Right atrium auricular region (tissue), 2 donors: ENCODE measurements around the gene STK16. TPM values are rescaled to one million over a fixed set of nuclear protein-coding genes. Genes with fewer than 3 reads are reported as not detected.

Experiments used
- DNase-seq: peaks from one replicate; pipeline ENCODE4 v3.0.0-alpha.2; 2019; ENCODE audit warnings: low spot score
- H3K27ac ChIP-seq, 2 donors: fragments of 200-600 bp; sonication (generic); 1 replicate in 1 of 2; 2 replicates in 1 of 2; pipeline ENCODE4 v1.5.1; 2016 to 2019
- H3K27me3 ChIP-seq, 2 donors: fragments of 200-600 bp; sonication (generic); one replicate each; pipeline versions ENCODE4 v1.5.1 to v1.6.0; 2017 to 2019
- H3K36me3 ChIP-seq: fragments of 200-600 bp; sonication (generic); one replicate; pipeline ENCODE4 v1.5.1; 2016
- H3K4me1 ChIP-seq, 2 donors: fragments of 200-600 bp; sonication (generic); one replicate each; pipeline versions ENCODE4 v1.5.1 to v1.6.0; 2017 to 2019
- H3K4me3 ChIP-seq, 2 donors: fragments of 200-600 bp; sonication (generic); 1 replicate in 1 of 2; 2 replicates in 1 of 2; pipeline ENCODE4 v1.5.1; 2017 to 2019; ENCODE audit warnings: mild to moderate bottlenecking in 1 of 2, moderate library complexity in 1 of 2
- H3K9me3 ChIP-seq, 2 donors: fragments of 200-600 bp; sonication (generic); one replicate each; pipeline ENCODE4 v1.5.1; 2019
- CTCF ChIP-seq, 2 donors: fragments of 200-600 bp; sonication (generic); IDR thresholded peaks; one replicate each; pipeline ENCODE4 v1.5.1; 2019; ENCODE audit warnings: antibody characterized with exemption in 2 of 2
- total RNA-seq, 2 donors: library from RNA; depleted of rRNA; stranded (reverse); fragments of >200 nt; gene quantifications; one replicate each; pipeline ENCODE4 v1.1.0, GENCODE V29; 2016

Gene STK16
- total RNA-seq, 2 donors from 2014 or later: 7.0 to 9.0 TPM

- H3K9me3 ChIP-seq: no peaks in the 10 kb centered on the region
- peaks cover 10% of the 10 kb centered on the region for H3K36me3 ChIP-seq
- peaks cover 0 to 21% of the 10 kb centered on the region in 2 donors for H3K4me1 ChIP-seq
- no peak overlapping the region for H3K27ac ChIP-seq
- no peak for DNase-seq
- no peak for TF ChIP-seq CTCF (IDR thresholded peaks at IDR 0.05)
- no peaks in the 10 kb centered on the region for H3K27me3 ChIP-seq
- H3K4me3 ChIP-seq: no peak overlapping the region
Measured at GRCh38 chr2:219204425-219205164, 40.7 kb upstream of the STK16 start.

- H3K4me1 ChIP-seq: peaks cover 0 to 21% of the 10 kb centered on the region in 2 donors
- H3K27me3 ChIP-seq: no peaks in the 10 kb centered on the region
- no peak for TF ChIP-seq CTCF (IDR thresholded peaks at IDR 0.05)
- peaks cover 10% of the 10 kb centered on the region for H3K36me3 ChIP-seq
- no peak for DNase-seq
- H3K9me3 ChIP-seq: no peaks in the 10 kb centered on the region
- H3K4me3 ChIP-seq: no peak overlapping the region
- no peak overlapping the region for H3K27ac ChIP-seq
Measured at GRCh38 chr2:219205165-219205538, 40.1 kb upstream of the STK16 start.

GRCh38 chr2:219205981-219206327, 39.3 kb upstream of the STK16 start:
- Histone ChIP-seq H3K4me1 (peaks cover 0 to 21% of the 10 kb centered on the region in 2 donors), H3K27ac (peak overlapping the region; percentile 95 to 98), H3K36me3 (peaks cover 10% of the 10 kb centered on the region), H3K9me3 (no peaks in the 10 kb centered on the region), H3K4me3 (peak overlapping the region; percentile 76 to 78), H3K27me3 (no peaks in the 10 kb centered on the region)
- DNase-seq: no peak
- TF ChIP-seq CTCF (IDR thresholded peaks at IDR 0.05): no peak

- no peaks in the 10 kb centered on the region for H3K9me3 ChIP-seq
- H3K4me1 ChIP-seq: peaks cover 0 to 21% of the 10 kb centered on the region in 2 donors
- peak within 1 kb of the TSS; percentile 95 to 98 for H3K27ac ChIP-seq
- peak; percentile 96 for DNase-seq
- H3K27me3 ChIP-seq: no peaks in the 10 kb centered on the region
- no peak for TF ChIP-seq CTCF (IDR thresholded peaks at IDR 0.05)
- peak within 1 kb of the TSS; percentile 76 to 78 for H3K4me3 ChIP-seq
- peaks cover 10% of the 10 kb centered on the region for H3K36me3 ChIP-seq
Measured at GRCh38 chr2:219206328-219207133, 38.7 kb upstream of the STK16 start, which contains the start of gene ZFAND2B. Gene ZFAND2B (plus strand): TSS chr2:219206782. CDS start chr2:219206988, 206 bp downstream.

GRCh38 chr2:219207134-219207883, 38.0 kb upstream of the STK16 start:
- no peak for DNase-seq
- peak overlapping the region; percentile 76 to 78 for H3K4me3 ChIP-seq

More at GRCh38 chr2:219207134-219207883, 38.0 kb upstream of the STK16 start:
- Histone ChIP-seq H3K4me1 (peaks cover 0 to 21% of the 10 kb centered on the region in 2 donors), H3K9me3 (no peaks in the 10 kb centered on the region), H3K27ac (peak overlapping the region; percentile 95 to 98), H3K36me3 (peaks cover 10% of the 10 kb centered on the region), H3K27me3 (no peaks in the 10 kb centered on the region)
- TF ChIP-seq CTCF (IDR thresholded peaks at IDR 0.05): no peak
